ENCODE data around the gene STARD13.

- no peak for TF ChIP-seq CTCF (IDR thresholded peaks at IDR 0.05; ENCODE audit: insufficient read depth, low read length, poor library complexity, severe bottlenecking)
- no peak for TF ChIP-seq EZH2phosphoT487 (conservative IDR thresholded peaks at IDR 0.05; ENCODE audit: low read length)
Observed at GRCh38 chr13:33195693-33196464, 89.7 kb downstream of the STARD13 start.
